ACC112 (cell line): ENCODE measurements around the gene KANSL2.

Experiments used
- H2AFZ ChIP-seq: fragments of 200-600 bp; sonication (generic); one replicate; pipeline ENCODE4 v1.6.0; 2017; ENCODE audit warnings: antibody characterized with exemption, low read length; ENCODE audit not compliant: unreplicated experiment
- H3K27ac ChIP-seq: fragments of 200-600 bp; sonication (generic); 2 replicates; pipeline ENCODE4 v1.5.1; 2014; ENCODE audit warnings: low read depth, mild to moderate bottlenecking, antibody characterized with exemption, low read length, moderate library complexity
- H3K27me3 ChIP-seq: fragments of 200-600 bp; sonication (generic); 2 replicates; pipeline ENCODE4 v1.6.1; 2014; ENCODE audit warnings: mild to moderate bottlenecking, antibody characterized with exemption, low read length, moderate library complexity, mixed read lengths; ENCODE audit not compliant: insufficient read depth
- H3K36me3 ChIP-seq: fragments of 200-600 bp; sonication (generic); 2 replicates; pipeline ENCODE4 v1.6.1; 2016; ENCODE audit warnings: mild to moderate bottlenecking, antibody characterized with exemption, low read length, moderate library complexity, mixed read lengths; ENCODE audit not compliant: insufficient read depth
- H3K4me1 ChIP-seq: fragments of 200-600 bp; sonication (generic); one replicate; pipeline ENCODE4 v1.6.1; 2016; ENCODE audit warnings: low read length, mixed read lengths; ENCODE audit not compliant: insufficient read depth, unreplicated experiment, control insufficient read depth
- H3K4me3 ChIP-seq: fragments of 200-600 bp; sonication (generic); 2 replicates; pipeline ENCODE4 v1.5.1; 2014; ENCODE audit warnings: mild to moderate bottlenecking, low read depth, low read length
- H3K79me2 ChIP-seq: fragments of 200-600 bp; sonication (generic); one replicate; pipeline ENCODE4 v1.6.0; 2016; ENCODE audit warnings: low read length; ENCODE audit not compliant: control insufficient read depth, unreplicated experiment, insufficient read depth

Gene KANSL2

DNA sequence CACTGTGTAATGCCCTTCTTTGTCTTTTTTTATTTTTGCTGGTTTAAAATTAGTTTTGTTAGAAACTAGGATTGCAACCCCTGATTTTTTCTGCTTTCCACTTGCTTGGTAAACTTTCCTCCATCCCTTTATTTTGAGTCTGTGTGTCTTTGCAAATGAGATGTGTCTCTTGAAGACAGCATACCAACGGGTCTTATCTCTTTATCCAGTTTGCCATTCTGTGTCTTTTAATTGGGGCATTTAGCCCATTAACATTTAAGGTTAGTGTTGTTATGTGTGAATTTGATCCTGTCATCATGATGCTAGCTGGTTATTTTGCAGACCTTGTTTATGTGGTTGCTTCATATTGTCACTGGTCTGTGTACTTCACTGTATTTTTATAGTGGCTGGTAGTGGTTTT, 68.7 kb downstream of the KANSL2 start:
- Histone ChIP-seq H3K27ac (no peak overlapping the region), H3K79me2 (no peaks in the 10 kb centered on the region), H3K4me3 (no peak overlapping the region), H3K27me3 (peaks cover 58% of the 10 kb centered on the region), H3K4me1 (no peaks in the 10 kb centered on the region), H3K36me3 (no peaks in the 10 kb centered on the region), H2AFZ (no peak overlapping the region)
